HCT116 (cell line): ENCODE data around the gene SPPL2C. TPM values are rescaled to one million over a fixed set of nuclear protein-coding genes. Genes with fewer than 3 reads are reported as not detected.

Experiments
- ATAC-seq: fragments of 200-7000 bp; cut with Tn5 transposase; 2 replicates; pipeline ENCODE4 v1.9.1; 2020; ENCODE audit warnings: mild to moderate bottlenecking, moderate library complexity
- BruUV-seq: library from RNA; stranded (reverse); fragments of 400-500 nt; replicated peaks from 2 replicates; lab custom pipeline; 2021; lab: Mats Ljungman, UMichigan
- CTCF ChIA-PET: fragments of 300-600 bp; sonication (Branson Sonifier 250); formaldehyde crosslinking; loops from one replicate; lab custom pipeline; 2021; ENCODE audit warnings: antibody characterized with exemption; lab: Charles Lee
- POLR2A ChIA-PET: fragments of 300-600, 350-600 bp; sonication (Branson Sonifier 250); formaldehyde crosslinking; loops from one replicate; lab custom pipeline; 2021; ENCODE audit warnings: antibody characterized with exemption; lab: Charles Lee
- RAD21 ChIA-PET, 2 experiments: fragments of 300-600 bp; sonication (Branson Sonifier 250); formaldehyde crosslinking; loops; one replicate each; lab custom pipeline; 2023; ENCODE audit warnings: low total read pairs in 2 of 2; ENCODE audit not compliant: uncharacterized antibody in 2 of 2, unreplicated experiment in 2 of 2, low non-redundant PET in 1 of 2; lab: Charles Lee
- DNase-seq: peaks from one replicate; pipeline ENCODE4 v3.0.0-alpha.2; 2010; ENCODE audit warnings: low read depth, low spot score
- H2AFZ ChIP-seq: fragments of 200-600 bp; shearing (Covaris generic), sonication (generic); 2 replicates; pipeline ENCODE4 v1.6.1; 2017; ENCODE audit warnings: low read depth, mixed run types, mixed read lengths, antibody characterized with exemption, low read length; ENCODE audit not compliant: poor library complexity, severe bottlenecking
- H3K27ac ChIP-seq: 2 replicates; pipeline ENCODE4 v1.5.1; 2012; ENCODE audit warnings: low read depth, low read length
- H3K27me3 ChIP-seq: fragments of 200-600 bp; sonication (generic); 2 replicates; pipeline ENCODE4 v1.6.1; 2016; ENCODE audit warnings: mixed run types, low read length, mixed read lengths; ENCODE audit not compliant: insufficient read depth
- H3K36me3 ChIP-seq, 2 experiments: fragments of 200-500 bp in 1 of 2; fragments of 200-600 bp in 1 of 2; sonication (Bioruptor generic) in 1 of 2; sonication (generic) in 1 of 2; 2 replicates each; pipeline versions ENCODE4 v1.5.1 to v1.6.1; 2014 to 2016; ENCODE audit warnings: low read length in 2 of 2, inconsistent platforms in 1 of 2, mixed read lengths in 1 of 2, mixed run types in 1 of 2; ENCODE audit not compliant: insufficient read depth in 2 of 2, control insufficient read depth in 1 of 2
- H3K4me1 ChIP-seq, 2 experiments: fragments of 200-600 bp in 1 of 2; sonication (generic) in 1 of 2; 2 replicates each; pipeline versions ENCODE4 v1.5.1 to v1.6.1; 2012 to 2017; ENCODE audit warnings: low read length in 2 of 2, inconsistent platforms in 1 of 2, mild to moderate bottlenecking in 1 of 2, mixed read lengths in 1 of 2, mixed run types in 1 of 2, moderate library complexity in 1 of 2; ENCODE audit not compliant: insufficient read depth in 2 of 2, control insufficient read depth in 1 of 2
- H3K4me2 ChIP-seq: fragments of 200-600 bp; sonication (generic); 2 replicates; pipeline ENCODE4 v1.6.1; 2017; ENCODE audit warnings: mixed run types, low read length, mixed read lengths
- H3K4me3 ChIP-seq, 2 experiments: fragments of 200-600 bp in 1 of 2; sonication (generic) in 1 of 2; replicated peaks in 1 of 2; 2 replicates each; pipeline ENCODE4 v1.5.1; 2011 to 2016; ENCODE audit warnings: low read length in 2 of 2, control low read depth in 1 of 2, low read depth in 1 of 2, mild to moderate bottlenecking in 1 of 2, mixed read lengths in 1 of 2, mixed run types in 1 of 2
- H3K79me2 ChIP-seq: fragments of 200-600 bp; sonication (generic); 2 replicates; pipeline ENCODE4 v1.6.1; 2017; ENCODE audit warnings: mild to moderate bottlenecking, mixed run types, low read length, moderate library complexity, mixed read lengths; ENCODE audit not compliant: insufficient read depth
- H3K9ac ChIP-seq: fragments of 200-600 bp; sonication (generic); 2 replicates; pipeline ENCODE4 v1.6.1; 2016; ENCODE audit warnings: low read length, mixed read lengths
- H3K9me2 ChIP-seq: fragments of 200-600 bp; sonication (generic), shearing (Covaris generic); 2 replicates; pipeline ENCODE4 v1.6.1; 2017; ENCODE audit warnings: mixed run types, mild to moderate bottlenecking, moderate library complexity; ENCODE audit not compliant: insufficient read depth
- H3K9me3 ChIP-seq, 2 experiments: fragments of 200-500 bp in 1 of 2; fragments of 200-600 bp in 1 of 2; sonication (Bioruptor generic) in 1 of 2; sonication (generic) in 1 of 2; 2 replicates each; pipeline ENCODE4 v1.6.1; 2014 to 2017; ENCODE audit warnings: low read length in 2 of 2, mixed read lengths in 2 of 2, inconsistent platforms in 1 of 2, low read depth in 1 of 2, mild to moderate bottlenecking in 1 of 2, mixed run types in 1 of 2, moderate library complexity in 1 of 2; ENCODE audit not compliant: control insufficient read depth in 1 of 2, insufficient read depth in 1 of 2
- H4K20me1 ChIP-seq: fragments of 200-600 bp; sonication (generic), shearing (Covaris generic); 2 replicates; pipeline ENCODE4 v1.6.1; 2017; ENCODE audit warnings: mixed run types, mild to moderate bottlenecking, moderate library complexity; ENCODE audit not compliant: insufficient read depth
- CEBPB ChIP-seq: IDR thresholded peaks from 2 replicates; pipeline ENCODE4 v1.6.1; 2012; ENCODE audit warnings: low read depth
- ELF1 ChIP-seq: IDR thresholded peaks from 2 replicates; pipeline ENCODE4 v1.6.1; 2012; ENCODE audit warnings: low read depth, borderline replicate concordance
- EZH2 ChIP-seq: fragments of 200-600 bp; sonication (generic); IDR thresholded peaks from 2 replicates; pipeline ENCODE4 v1.6.1; 2017; ENCODE audit warnings: antibody characterized with exemption, mixed run types
- EZH2phosphoT487 ChIP-seq: fragments of 200-600 bp; IDR thresholded peaks from 2 replicates; pipeline ENCODE4 v1.6.1; 2018; ENCODE audit warnings: antibody characterized with exemption, borderline replicate concordance
- FOSL1 ChIP-seq: IDR thresholded peaks from 2 replicates; pipeline ENCODE4 v1.6.1; 2012; ENCODE audit warnings: low read depth
- JUND ChIP-seq: IDR thresholded peaks from 2 replicates; pipeline ENCODE4 v1.6.1; 2012
- POLR2A ChIP-seq: IDR thresholded peaks from 2 replicates; pipeline ENCODE4 v1.7.0; 2011; ENCODE audit warnings: borderline replicate concordance; ENCODE audit not compliant: insufficient read depth, insufficient read length; ENCODE audit errors: extremely low read depth
- RAD21 ChIP-seq: IDR thresholded peaks from 2 replicates; pipeline ENCODE4 v1.6.1; 2012; ENCODE audit warnings: low read depth, mild to moderate bottlenecking
- REST ChIP-seq: IDR thresholded peaks from 2 replicates; pipeline ENCODE4 v1.6.1; 2012; ENCODE audit warnings: low read depth
- SP1 ChIP-seq: IDR thresholded peaks from 2 replicates; pipeline ENCODE4 v1.6.1; 2012; ENCODE audit warnings: low read depth
- SRF ChIP-seq: IDR thresholded peaks from 2 replicates; pipeline ENCODE4 v1.6.1; 2012; ENCODE audit warnings: low read depth
- TCF7L2 ChIP-seq: IDR thresholded peaks from 2 replicates; pipeline ENCODE4 v1.7.0; 2011; ENCODE audit warnings: borderline replicate concordance, inconsistent platforms; ENCODE audit not compliant: insufficient read depth, insufficient read length; ENCODE audit errors: extremely low read depth
- ZFX ChIP-seq: fragments of 450-650 bp; IDR thresholded peaks from 2 replicates; pipeline ENCODE4 v1.6.1; 2017
- ZNF274 ChIP-seq: fragments of 200-500 bp; sonication (Bioruptor generic); IDR thresholded peaks from 2 replicates; pipeline ENCODE4 v1.6.1; 2014; ENCODE audit warnings: mild to moderate bottlenecking, low read depth, low read length, inconsistent platforms
- intact Hi-C: fragments of 100-400 bp; cut with micrococcal nuclease; formaldehyde crosslinking; loops from 2 replicates; pipeline ENCODE4 v1.10.0; 2022
- total RNA-seq: library from RNA; stranded (reverse); gene quantifications from one replicate; pipeline ENCODE4 v1.2.1, GENCODE V29; 2021; ENCODE audit not compliant: unreplicated experiment
- TF ChIP-seq, protein P1 (sequence below): IDR thresholded peaks from 2 replicates; pipeline ENCODE4 v1.6.1; 2011; ENCODE audit warnings: mild to moderate bottlenecking, low read length, moderate library complexity; ENCODE audit not compliant: insufficient replicate concordance; ENCODE audit errors: extremely low read depth

The SPPL2C gene
- total RNA-seq, 1 experiment from 2014 or later: not detected

DNA sequence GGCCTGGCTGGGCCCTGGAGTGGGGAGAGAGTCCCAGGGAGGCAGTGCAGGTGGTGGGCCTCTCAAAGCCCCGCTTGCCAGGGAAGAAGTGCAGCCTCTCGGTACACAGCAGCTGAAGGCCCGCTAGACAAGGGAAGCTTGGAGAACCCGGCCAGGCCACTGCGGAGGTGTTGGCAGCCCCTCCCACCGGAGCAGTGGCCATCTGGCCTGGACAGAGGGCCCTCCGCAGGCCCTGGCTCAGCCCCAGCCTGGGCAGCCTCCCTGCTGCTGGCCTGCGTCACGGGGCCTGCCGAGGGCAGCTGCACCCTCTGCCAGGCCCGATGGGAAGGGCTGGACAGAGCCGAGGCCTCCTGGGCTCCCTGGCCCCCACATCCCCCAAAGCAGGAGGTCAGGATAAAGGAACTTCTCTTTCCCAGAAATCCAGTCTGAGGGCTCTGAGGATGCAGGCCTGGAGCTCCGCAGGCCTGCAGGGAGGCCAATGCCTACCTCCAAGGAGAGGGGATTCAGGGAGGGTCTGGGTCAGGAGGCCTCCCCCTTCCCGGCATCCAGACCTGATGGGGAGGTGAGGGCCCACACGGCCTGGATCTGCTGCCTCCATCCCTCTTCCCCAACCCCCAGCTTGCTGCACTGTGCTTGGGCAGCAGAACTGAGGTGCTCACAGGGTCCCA lies 4.3 kb downstream of the SPPL2C start (continued):
- TF ChIP-seq RAD21: no peak
- TF ChIP-seq ELF1: no peak
- no peak for TF ChIP-seq EZH2
- no peak for TF ChIP-seq SRF
- TF ChIP-seq, protein P1, sequence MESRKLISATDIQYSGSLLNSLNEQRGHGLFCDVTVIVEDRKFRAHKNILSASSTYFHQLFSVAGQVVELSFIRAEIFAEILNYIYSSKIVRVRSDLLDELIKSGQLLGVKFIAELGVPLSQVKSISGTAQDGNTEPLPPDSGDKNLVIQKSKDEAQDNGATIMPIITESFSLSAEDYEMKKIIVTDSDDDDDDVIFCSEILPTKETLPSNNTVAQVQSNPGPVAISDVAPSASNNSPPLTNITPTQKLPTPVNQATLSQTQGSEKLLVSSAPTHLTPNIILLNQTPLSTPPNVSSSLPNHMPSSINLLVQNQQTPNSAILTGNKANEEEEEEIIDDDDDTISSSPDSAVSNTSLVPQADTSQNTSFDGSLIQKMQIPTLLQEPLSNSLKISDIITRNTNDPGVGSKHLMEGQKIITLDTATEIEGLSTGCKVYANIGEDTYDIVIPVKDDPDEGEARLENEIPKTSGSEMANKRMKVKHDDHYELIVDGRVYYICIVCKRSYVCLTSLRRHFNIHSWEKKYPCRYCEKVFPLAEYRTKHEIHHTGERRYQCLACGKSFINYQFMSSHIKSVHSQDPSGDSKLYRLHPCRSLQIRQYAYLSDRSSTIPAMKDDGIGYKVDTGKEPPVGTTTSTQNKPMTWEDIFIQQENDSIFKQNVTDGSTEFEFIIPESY: no peak
- no peak for TF ChIP-seq JUND

DNA sequence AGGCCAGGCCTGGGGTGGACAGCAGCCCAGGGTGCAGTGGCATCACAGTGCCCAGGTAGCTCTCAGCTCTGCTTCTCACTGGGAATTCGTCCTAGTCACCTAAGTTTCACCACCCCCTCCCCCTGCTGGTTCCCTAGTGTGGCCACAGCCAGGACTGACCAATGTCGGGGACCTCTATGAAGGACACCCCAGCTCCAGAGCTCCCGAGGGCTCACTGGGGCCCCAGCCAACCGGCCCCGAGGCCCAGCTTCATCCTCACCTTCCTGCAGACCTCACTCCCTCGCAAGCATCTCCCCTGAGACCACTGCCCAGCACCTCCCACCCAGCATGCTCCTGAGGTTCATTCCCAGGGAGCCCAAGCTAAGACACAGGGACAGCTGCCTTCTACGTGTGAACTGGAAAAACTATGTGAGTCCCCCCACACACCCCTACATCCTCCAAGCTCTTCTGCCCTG lies 4.9 kb downstream of the SPPL2C start:
- ATAC-seq: no peak
- no peaks in the 10 kb centered on the region for H3K9me3 ChIP-seq
- no peak for TF ChIP-seq EZH2phosphoT487
- TF ChIP-seq FOSL1: no peak
- no peak for TF ChIP-seq POLR2A
- TF ChIP-seq ZFX: no peak
- no peak for TF ChIP-seq ZNF274
- TF ChIP-seq SRF: no peak
- no peak for TF ChIP-seq RAD21
- no peak for TF ChIP-seq SP1
- TF ChIP-seq REST: no peak
- TF ChIP-seq TCF7L2: no peak
- no peak for TF ChIP-seq CEBPB
- H3K27ac ChIP-seq: no peak overlapping the region
- H3K9me2 ChIP-seq: no peaks in the 10 kb centered on the region
- H3K36me3 ChIP-seq: no peaks in the 10 kb centered on the region
- no peak overlapping the region for H2AFZ ChIP-seq
- H3K79me2 ChIP-seq: no peaks in the 10 kb centered on the region
- POLR2A ChIA-PET: no interaction called here
- H3K4me3 ChIP-seq: no peak overlapping the region
- H3K4me2 ChIP-seq: no peak overlapping the region
- no peaks in the 10 kb centered on the region for H4K20me1 ChIP-seq
- H3K4me1 ChIP-seq: peaks cover 0 to 6% of the 10 kb centered on the region in 2 experiments; a peak in 2 of 4 replicates
- RAD21 ChIA-PET: interaction anchor here in 1 of 2 experiments (1.1 kb wide), 1 partner anchor 201 kb away, joined by 3 read pairs; no protein-coding TSS in a partner anchor
- CTCF ChIA-PET: interaction anchor here (1.4 to 2.1 kb wide), 3 partner anchors 14 to 209 kb away, joined by 4 to 8 read pairs (median 6); no protein-coding TSS in a partner anchor
- intact Hi-C loops: no loop called here
- H3K27me3 ChIP-seq: no peaks in the 10 kb centered on the region
- no TSS peak for BruUV-seq
- no peak overlapping the region for H3K9ac ChIP-seq
- no peak for DNase-seq
